NCI-H774 (cell line): ENCODE data around the gene CCSER1.
"Not testable (repeated sequence)": the region's sequence is repeated elsewhere in the genome, so short reads cannot be mapped to it uniquely, and the experiment has no call there.

ENCODE experiments used
- DNase-seq: peaks from one replicate; lab custom pipeline; 2025; lab: John Stamatoyannopoulos, UW

CCSER1 gene

GRCh38 chr4:91373546-91373945 is 1246.4 kb downstream of the CCSER1 start:
- DNase-seq: no peak

- DNase-seq: not testable (repeated sequence)
These were observed 1278.2 kb downstream of the CCSER1 start for GRCh38 chr4:91405431-91405830.

GRCh38 chr4:91422011-91422410 is 1294.8 kb downstream of the CCSER1 start:
- no peak for DNase-seq

- DNase-seq: no peak
These were observed 1299.5 kb downstream of the CCSER1 start for GRCh38 chr4:91426725-91427124.

DNA sequence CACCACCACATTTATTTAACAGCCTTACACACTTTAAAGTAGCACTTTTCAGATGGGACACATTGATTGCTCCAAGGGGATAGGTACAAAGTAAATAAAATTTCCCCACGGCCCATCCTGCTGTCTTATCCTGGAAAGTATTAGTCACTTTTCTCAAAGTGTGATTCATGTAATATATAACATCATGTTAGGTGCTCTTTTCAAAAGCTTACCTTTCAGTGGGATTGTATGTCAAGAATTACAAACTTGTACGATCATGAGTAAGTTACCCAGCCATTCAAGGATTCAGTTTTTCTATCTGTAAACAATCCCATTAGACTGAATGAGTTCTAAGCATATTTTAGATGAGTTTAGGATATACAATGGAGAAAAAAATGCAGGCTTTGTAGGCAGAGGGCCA is 1300.0 kb downstream of the CCSER1 start:
- no peak for DNase-seq

DNA sequence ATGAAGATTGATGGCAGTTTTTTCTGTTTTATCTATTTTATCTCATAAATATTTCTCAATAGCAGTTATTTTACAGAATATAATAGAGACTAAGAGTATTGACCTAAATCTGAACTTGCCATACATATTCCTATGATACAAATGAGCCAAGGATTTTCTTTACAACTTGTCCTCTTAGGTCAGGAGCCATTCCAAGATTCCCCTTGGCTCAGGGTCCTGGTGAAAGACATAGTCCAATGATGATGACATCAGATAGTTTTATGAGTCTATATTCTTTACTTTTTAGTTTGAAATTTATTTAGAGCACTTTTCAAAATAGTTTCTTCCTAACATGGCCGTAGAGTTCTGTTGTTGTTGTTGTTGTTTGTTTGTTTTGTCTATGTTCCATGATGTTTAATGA is 1307.4 kb downstream of the CCSER1 start:
- DNase-seq: no peak

GRCh38 chr4:91436556-91436955 is 1309.4 kb downstream of the CCSER1 start:
- DNase-seq: no peak

DNA sequence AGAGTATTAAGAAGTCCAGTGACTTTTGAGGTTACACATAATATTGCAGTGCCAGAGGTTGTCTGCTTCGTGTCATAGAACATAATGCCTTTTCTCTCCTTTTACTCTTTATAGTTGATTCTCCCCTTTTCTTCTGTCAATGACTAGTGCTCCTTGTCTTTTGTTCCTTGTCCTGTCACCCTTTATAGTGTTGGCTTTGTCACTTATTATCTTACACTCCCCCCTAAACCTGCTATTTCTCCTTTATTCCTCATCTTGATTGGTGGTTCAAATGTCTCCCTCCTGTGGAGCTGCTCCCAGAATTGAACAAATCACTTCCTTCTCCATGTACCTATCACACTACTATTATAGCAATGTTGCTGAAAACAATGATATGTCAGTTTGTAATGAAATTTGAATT is 1320.0 kb downstream of the CCSER1 start:
- DNase-seq: no peak

- DNase-seq: no peak
These were observed 1321.6 kb downstream of the CCSER1 start for GRCh38 chr4:91448668-91449330.

DNA sequence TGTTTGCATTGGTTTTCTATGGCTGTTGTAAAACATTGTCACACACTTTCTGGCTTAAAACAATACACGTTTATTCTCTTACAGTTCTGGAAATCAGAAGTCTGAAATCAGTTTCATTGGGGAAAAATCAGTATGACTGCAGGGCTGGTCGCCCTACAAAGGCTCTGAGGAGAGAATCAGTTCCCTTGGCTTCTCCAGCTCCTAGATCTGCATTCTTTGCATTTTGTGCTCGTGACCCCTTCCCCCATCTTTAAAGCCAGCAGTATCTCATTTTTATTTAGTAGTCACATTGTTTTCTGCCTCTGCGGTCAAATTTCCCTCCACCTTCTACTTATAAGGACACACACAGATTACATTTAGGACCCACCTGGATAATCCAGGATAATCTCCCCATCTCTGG is 1326.9 kb downstream of the CCSER1 start:
- DNase-seq: no peak

- DNase-seq: not testable (repeated sequence)
These were observed 1335.4 kb downstream of the CCSER1 start for GRCh38 chr4:91462566-91462965.

- DNase-seq: no peak
These were observed 1343.5 kb downstream of the CCSER1 start for GRCh38 chr4:91470671-91471070.

- DNase-seq: no peak
These were observed 1344.1 kb downstream of the CCSER1 start for GRCh38 chr4:91471280-91471679.

- no peak for DNase-seq
These were observed 1344.9 kb downstream of the CCSER1 start for GRCh38 chr4:91472046-91472445.

DNA sequence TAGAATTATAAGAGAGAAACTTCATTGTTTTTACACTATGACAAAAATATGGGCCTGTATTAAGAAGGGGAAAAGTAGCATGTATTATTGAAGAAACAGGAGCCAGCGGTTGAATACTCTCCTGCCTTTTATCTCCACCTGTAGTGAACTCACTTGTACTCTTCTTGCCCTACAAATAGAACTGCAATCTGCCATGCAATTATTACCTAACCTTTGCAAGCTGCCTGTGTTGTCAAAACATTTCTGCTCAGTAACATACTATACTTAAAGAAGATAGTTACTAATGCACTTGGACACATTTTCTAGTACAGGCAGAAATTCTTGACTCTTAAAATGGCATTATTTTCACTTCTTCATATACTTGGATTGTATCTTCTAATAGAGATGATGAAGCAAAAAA is 1358.2 kb downstream of the CCSER1 start:
- DNase-seq: no peak

DNA sequence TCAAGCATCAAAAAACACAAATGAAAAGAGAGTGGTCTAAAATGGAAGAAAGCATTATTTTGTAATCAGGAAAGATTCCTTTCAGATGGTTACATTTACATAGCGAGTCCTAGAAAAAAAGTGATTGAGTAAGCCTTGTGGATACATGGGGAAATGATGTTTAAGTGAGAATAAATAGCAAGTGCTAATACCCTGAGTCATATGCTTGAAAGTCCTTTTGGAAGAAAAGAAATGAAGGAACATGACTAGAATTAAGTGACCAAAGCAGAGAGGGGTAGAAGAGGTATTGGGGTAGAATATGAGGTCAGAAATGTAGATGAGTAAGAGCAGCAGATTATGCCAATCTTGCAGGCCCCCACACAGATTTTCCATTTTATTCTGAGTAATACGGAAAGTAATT is 1361.8 kb downstream of the CCSER1 start:
- DNase-seq: no peak

GRCh38 chr4:91497892-91498291 is 1370.7 kb downstream of the CCSER1 start:
- no peak for DNase-seq

DNA sequence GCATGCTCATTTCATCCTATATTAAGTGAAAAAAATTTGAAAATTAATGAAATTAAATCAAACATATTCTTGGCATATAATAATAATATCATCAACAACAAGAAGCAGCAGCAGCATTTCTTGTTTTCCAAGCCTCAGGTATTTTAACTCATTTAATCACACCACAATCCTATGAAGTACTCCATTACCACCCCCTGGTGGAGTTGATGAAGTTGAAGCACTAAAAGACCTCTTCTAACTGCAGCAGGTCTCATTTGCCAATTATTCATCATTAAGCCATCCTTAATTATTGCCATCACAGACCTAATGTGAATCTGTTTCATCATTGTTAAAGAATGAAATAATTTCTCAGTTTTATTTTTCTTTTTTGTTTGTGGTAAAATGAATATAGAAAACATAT is 1375.2 kb downstream of the CCSER1 start:
- no peak for DNase-seq

- DNase-seq: no peak
These were observed 1386.1 kb downstream of the CCSER1 start for GRCh38 chr4:91513326-91513725.

DNA sequence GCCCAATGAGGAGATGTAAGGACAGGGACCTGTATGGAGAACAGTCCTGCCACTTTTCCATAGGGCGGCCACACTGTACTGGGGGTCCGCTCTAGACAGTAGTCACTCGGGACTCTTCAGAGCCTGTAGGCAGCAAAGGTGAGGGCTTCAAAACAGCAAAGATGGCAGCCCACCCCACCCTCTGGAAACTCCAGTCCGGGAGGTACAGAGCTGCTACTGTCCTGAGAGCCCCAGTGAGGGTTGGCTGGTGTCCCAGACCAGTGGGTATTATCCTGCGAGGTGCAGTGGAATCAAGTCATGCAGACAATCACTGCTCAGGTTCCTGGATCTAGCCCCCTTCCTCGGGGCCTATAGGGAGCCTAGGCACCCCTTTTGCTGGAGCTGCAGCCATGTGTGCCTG is 1392.0 kb downstream of the CCSER1 start:
- DNase-seq: no peak

- DNase-seq: no peak
These were observed 1398.4 kb downstream of the CCSER1 start for GRCh38 chr4:91525621-91526020.

DNA sequence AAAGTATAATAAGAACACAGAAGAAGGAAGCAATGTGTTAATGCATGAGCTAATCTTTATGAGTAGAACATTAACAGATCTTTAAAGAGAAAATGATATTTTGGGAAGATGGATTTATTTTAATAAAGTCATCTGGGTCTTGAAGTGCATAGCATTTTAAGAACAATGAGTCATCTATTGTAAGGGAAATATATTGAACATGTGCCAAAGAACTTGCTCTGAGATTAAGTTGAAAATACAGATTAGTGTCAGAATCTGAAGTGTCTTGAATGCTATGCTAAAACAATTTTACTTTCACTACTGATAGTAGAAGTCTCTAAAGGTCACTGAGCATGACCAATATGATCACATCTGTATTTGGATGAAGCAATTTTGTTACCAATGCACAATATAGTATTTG is 1399.9 kb downstream of the CCSER1 start:
- no peak for DNase-seq

- no peak for DNase-seq
These were observed 1440.4 kb downstream of the CCSER1 start for GRCh38 chr4:91567594-91567993.

DNA sequence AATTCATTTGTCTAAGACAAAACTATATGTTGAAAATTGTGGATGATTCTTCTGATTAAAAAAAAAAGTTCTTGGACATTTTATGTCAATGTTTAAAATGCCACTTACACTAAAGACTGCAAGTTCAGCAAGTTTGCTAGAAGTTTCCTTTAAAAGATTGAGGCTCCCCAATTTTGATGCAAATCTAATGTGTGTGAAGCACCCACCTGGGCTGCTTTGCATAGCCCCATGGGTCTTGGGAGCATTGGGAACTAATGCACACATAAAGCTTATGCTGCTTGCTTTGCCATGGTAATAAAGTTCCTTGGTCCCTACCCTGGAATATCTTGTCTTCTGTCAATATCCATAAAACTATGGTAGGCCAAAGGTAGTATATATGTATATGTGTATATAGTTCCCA is 1450.7 kb downstream of the CCSER1 start:
- no peak for DNase-seq

GRCh38 chr4:91590260-91590659 is 1463.1 kb downstream of the CCSER1 start:
- DNase-seq: no peak
